Stomach (tissue), 4 donors: ENCODE data around the gene DNM3.

Experiments
- EP300 ChIP-seq: sonication (generic); formaldehyde crosslinking; IDR thresholded peaks from one replicate; pipeline ENCODE4 v1.6.1; 2017; ENCODE audit warnings: antibody characterized with exemption
- POLR2A ChIP-seq, 4 donors: fragments of 450-650 bp; IDR thresholded peaks; one replicate each; pipeline ENCODE4 v1.6.1; 2016; ENCODE audit warnings: antibody characterized with exemption in 4 of 4, control low read depth in 2 of 4, mild to moderate bottlenecking in 1 of 4, moderate library complexity in 1 of 4
- POLR2AphosphoS5 ChIP-seq, 3 donors: sonication (generic); formaldehyde crosslinking; IDR thresholded peaks; one replicate each; pipeline ENCODE4 v1.6.1; 2016; ENCODE audit warnings: antibody characterized with exemption in 3 of 3
- TF ChIP-seq, protein P1 (sequence below), 7 experiments: fragments of 450-650 bp in 4 of 7; fragments of 200-600 bp in 3 of 7; sonication (generic) in 3 of 7; IDR thresholded peaks; one replicate each; pipeline ENCODE4 v1.5.1; 2016 to 2019; ENCODE audit warnings: antibody characterized with exemption in 7 of 7, control low read depth in 2 of 7, mild to moderate bottlenecking in 1 of 7

DNA sequence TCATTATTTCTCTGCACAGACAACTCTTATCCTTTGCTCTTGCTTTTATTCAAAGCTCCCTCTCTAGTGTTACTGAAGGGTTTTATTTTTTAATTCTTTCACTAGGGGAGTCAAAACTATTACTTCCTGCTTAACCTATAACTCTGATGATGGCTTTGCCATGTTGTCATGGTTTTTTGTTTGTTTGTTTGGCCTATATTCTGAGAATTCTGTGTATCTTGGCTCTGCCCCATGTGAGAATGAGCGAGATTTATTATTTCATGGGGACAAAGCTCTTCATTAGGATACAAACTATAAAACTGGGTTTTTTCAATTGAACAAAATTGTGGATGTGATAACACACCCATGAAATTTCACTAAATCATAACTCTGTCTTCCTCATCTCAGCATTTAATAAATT, 388.6 kb downstream of the DNM3 start:
- TF ChIP-seq, protein P1, sequence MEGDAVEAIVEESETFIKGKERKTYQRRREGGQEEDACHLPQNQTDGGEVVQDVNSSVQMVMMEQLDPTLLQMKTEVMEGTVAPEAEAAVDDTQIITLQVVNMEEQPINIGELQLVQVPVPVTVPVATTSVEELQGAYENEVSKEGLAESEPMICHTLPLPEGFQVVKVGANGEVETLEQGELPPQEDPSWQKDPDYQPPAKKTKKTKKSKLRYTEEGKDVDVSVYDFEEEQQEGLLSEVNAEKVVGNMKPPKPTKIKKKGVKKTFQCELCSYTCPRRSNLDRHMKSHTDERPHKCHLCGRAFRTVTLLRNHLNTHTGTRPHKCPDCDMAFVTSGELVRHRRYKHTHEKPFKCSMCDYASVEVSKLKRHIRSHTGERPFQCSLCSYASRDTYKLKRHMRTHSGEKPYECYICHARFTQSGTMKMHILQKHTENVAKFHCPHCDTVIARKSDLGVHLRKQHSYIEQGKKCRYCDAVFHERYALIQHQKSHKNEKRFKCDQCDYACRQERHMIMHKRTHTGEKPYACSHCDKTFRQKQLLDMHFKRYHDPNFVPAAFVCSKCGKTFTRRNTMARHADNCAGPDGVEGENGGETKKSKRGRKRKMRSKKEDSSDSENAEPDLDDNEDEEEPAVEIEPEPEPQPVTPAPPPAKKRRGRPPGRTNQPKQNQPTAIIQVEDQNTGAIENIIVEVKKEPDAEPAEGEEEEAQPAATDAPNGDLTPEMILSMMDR (IDR thresholded peaks at IDR 0.05), result no peak
- TF ChIP-seq POLR2AphosphoS5 (IDR thresholded peaks at IDR 0.05) (no peak), POLR2A (IDR thresholded peaks at IDR 0.05) (no peak), EP300 (no peak)
